Right atrium auricular region (tissue), 2 donors: Measurements from ENCODE around the gene MFAP3L. TPM values are rescaled to one million over a fixed set of nuclear protein-coding genes. Genes with fewer than 3 reads are reported as not detected.

ENCODE experiments used
- DNase-seq: peaks from one replicate; pipeline ENCODE4 v3.0.0-alpha.2; 2019; ENCODE audit warnings: low spot score
- H3K27ac ChIP-seq, 2 donors: fragments of 200-600 bp; sonication (generic); 1 replicate in 1 of 2; 2 replicates in 1 of 2; pipeline ENCODE4 v1.5.1; 2016 to 2019
- H3K27me3 ChIP-seq, 2 donors: fragments of 200-600 bp; sonication (generic); one replicate each; pipeline versions ENCODE4 v1.5.1 to v1.6.0; 2017 to 2019
- H3K36me3 ChIP-seq: fragments of 200-600 bp; sonication (generic); one replicate; pipeline ENCODE4 v1.5.1; 2016
- H3K4me1 ChIP-seq, 2 donors: fragments of 200-600 bp; sonication (generic); one replicate each; pipeline versions ENCODE4 v1.5.1 to v1.6.0; 2017 to 2019
- H3K4me3 ChIP-seq, 2 donors: fragments of 200-600 bp; sonication (generic); 1 replicate in 1 of 2; 2 replicates in 1 of 2; pipeline ENCODE4 v1.5.1; 2017 to 2019; ENCODE audit warnings: mild to moderate bottlenecking in 1 of 2, moderate library complexity in 1 of 2
- H3K9me3 ChIP-seq, 2 donors: fragments of 200-600 bp; sonication (generic); one replicate each; pipeline ENCODE4 v1.5.1; 2019
- total RNA-seq, 2 donors: library from RNA; depleted of rRNA; stranded (reverse); fragments of >200 nt; gene quantifications; one replicate each; pipeline ENCODE4 v1.1.0, GENCODE V29; 2016
- TF ChIP-seq, protein P1 (sequence below), 2 donors: fragments of 200-600 bp; sonication (generic); IDR thresholded peaks; one replicate each; pipeline ENCODE4 v1.5.1; 2019; ENCODE audit warnings: antibody characterized with exemption in 2 of 2

MFAP3L gene
- 1 to 10 TPM; 7.7 to 8.1 TPM for total RNA-seq

DNA sequence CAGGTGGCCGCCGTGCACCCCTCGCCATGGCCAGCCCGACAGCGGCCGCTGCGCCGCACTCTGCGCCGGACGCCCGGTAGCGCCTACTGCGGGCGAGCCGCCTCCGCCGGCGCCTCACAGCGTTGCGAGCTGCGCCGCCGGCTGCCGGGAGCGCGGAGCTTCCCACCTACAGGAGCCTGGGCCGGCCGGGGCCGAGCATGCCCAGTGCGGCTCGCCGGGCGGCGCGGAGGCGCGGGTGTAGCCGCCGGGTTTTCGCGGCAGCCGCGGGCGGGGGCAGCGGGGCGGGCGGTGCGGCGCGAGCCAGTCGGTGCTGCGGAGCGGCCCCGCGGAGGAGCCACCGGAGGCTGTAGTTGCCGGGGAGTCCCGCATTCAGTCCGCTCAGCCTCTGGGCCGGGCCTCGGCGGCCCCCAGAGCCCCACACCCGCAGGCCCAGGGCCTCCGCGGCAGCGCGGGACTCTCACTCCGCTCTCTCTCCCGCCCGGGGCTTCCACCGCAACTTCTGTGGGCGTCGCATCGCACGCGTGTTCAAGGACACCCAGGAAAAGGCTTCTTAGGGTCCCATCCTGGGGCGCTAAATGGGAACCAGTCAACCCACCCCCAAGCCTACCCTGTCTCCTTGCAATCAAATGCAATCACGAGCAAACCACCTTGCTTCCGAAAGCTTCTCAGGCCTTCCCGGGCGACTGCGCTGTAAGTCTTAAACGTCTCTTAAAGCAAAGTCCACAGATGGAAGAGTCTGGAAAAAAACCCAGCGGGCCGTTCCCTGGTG is at the start of gene MFAP3L:
Gene MFAP3L (minus strand): TSS at position 143 of the 769 bp plus-strand sequence. CDS start 20,518 bp downstream, outside the sequence.
- DNase-seq = peak; percentile 81
- Histone ChIP-seq H3K9me3 (peaks cover 0 to 5% of the 10 kb centered on the region in 2 donors), H3K4me3 (peak within 1 kb of the TSS; percentile 79 to 87), H3K36me3 (no peaks in the 10 kb centered on the region), H3K27me3 (no peaks in the 10 kb centered on the region), H3K4me1 (peaks cover 0 to 5% of the 10 kb centered on the region in 2 donors), H3K27ac (peak within 1 kb of the TSS; percentile 83 to 89)
- TF ChIP-seq, protein P1, sequence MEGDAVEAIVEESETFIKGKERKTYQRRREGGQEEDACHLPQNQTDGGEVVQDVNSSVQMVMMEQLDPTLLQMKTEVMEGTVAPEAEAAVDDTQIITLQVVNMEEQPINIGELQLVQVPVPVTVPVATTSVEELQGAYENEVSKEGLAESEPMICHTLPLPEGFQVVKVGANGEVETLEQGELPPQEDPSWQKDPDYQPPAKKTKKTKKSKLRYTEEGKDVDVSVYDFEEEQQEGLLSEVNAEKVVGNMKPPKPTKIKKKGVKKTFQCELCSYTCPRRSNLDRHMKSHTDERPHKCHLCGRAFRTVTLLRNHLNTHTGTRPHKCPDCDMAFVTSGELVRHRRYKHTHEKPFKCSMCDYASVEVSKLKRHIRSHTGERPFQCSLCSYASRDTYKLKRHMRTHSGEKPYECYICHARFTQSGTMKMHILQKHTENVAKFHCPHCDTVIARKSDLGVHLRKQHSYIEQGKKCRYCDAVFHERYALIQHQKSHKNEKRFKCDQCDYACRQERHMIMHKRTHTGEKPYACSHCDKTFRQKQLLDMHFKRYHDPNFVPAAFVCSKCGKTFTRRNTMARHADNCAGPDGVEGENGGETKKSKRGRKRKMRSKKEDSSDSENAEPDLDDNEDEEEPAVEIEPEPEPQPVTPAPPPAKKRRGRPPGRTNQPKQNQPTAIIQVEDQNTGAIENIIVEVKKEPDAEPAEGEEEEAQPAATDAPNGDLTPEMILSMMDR (IDR thresholded peaks at IDR 0.05) = peak in 1 of 2 donors; percentile 22

- DNase-seq = no peak
- Histone ChIP-seq H3K27me3 (no peaks in the 10 kb centered on the region), H3K27ac (no peak overlapping the region), H3K36me3 (peaks cover 7% of the 10 kb centered on the region), H3K9me3 (no peaks in the 10 kb centered on the region), H3K4me1 (no peaks in the 10 kb centered on the region), H3K4me3 (no peak overlapping the region)
- TF ChIP-seq, protein P1 (IDR thresholded peaks at IDR 0.05) = no peak
Observed at GRCh38 chr4:170071196-170071595, 45.0 kb upstream of the MFAP3L start.

GRCh38 chr4:170068438-170069128 is 42.4 kb upstream of the MFAP3L start:
- peaks cover 7% of the 10 kb centered on the region for H3K36me3 ChIP-seq
- H3K4me3 ChIP-seq = no peak overlapping the region

DNA sequence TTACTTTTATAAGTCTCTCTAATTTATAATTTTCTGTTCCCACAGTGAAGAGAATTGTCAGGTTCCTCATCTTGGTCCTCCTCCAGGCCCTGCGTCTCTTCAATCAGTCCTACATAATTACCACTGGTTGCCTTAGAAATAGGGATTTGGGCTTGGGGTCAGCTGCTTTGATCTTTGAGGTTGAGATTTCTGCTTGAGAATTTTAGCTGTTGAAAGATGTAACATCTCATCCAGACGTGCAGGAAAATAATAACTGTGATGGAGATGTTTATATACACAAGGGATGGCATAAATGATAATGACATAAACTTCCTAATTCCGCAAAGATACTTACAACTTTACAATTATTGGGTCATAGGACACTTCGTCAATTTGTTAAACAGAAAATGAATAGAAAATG is 33.2 kb upstream of the MFAP3L start:
- Histone ChIP-seq H3K4me3 (no peak overlapping the region), H3K36me3 (no peaks in the 10 kb centered on the region), H3K27me3 (no peaks in the 10 kb centered on the region), H3K9me3 (no peaks in the 10 kb centered on the region), H3K27ac (no peak overlapping the region), H3K4me1 (no peaks in the 10 kb centered on the region)
- TF ChIP-seq, protein P1 (IDR thresholded peaks at IDR 0.05) = no peak
- no peak for DNase-seq

More at GRCh38 chr4:170068438-170069128, 42.4 kb upstream of the MFAP3L start:
- Histone ChIP-seq H3K27me3 (no peaks in the 10 kb centered on the region), H3K9me3 (no peaks in the 10 kb centered on the region), H3K4me1 (no peaks in the 10 kb centered on the region), H3K27ac (no peak overlapping the region)
- TF ChIP-seq, protein P1 (IDR thresholded peaks at IDR 0.05) = no peak
- DNase-seq = no peak

GRCh38 chr4:170058826-170059225 is 32.6 kb upstream of the MFAP3L start:
- H3K4me1 ChIP-seq = no peaks in the 10 kb centered on the region
- no peaks in the 10 kb centered on the region for H3K27me3 ChIP-seq
- no peak for DNase-seq
- no peaks in the 10 kb centered on the region for H3K9me3 ChIP-seq
- no peak overlapping the region for H3K4me3 ChIP-seq
- TF ChIP-seq, protein P1 (IDR thresholded peaks at IDR 0.05) = no peak
- H3K27ac ChIP-seq = no peak overlapping the region
- no peaks in the 10 kb centered on the region for H3K36me3 ChIP-seq
